NCI-H82 treated with DMSO at 0.1 percent for 48 hours (cell line): ENCODE data around the gene ZNF532.

Experiments
- DNase-seq: peaks from one replicate; lab custom pipeline; 2025; ENCODE audit not compliant: unreplicated experiment; lab: John Stamatoyannopoulos, UW

Gene ZNF532

GRCh38 chr18:59029663-59030429, 165.2 kb downstream of the ZNF532 start:
- no peak for DNase-seq

GRCh38 chr18:59032308-59032707, 167.6 kb downstream of the ZNF532 start:
- DNase-seq = no peak

GRCh38 chr18:59033359-59033758, 168.7 kb downstream of the ZNF532 start:
- DNase-seq = no peak

- no peak for DNase-seq
These were observed 169.3 kb downstream of the ZNF532 start for GRCh38 chr18:59033974-59034373.

GRCh38 chr18:59035591-59035990, 170.9 kb downstream of the ZNF532 start:
- no peak for DNase-seq
